ENCODE results near the gene TRAPPC10. TPM values are rescaled to one million over a fixed set of nuclear protein-coding genes. Genes with fewer than 3 reads are reported as not detected.
"Not testable (repeated sequence)": the region's sequence is repeated elsewhere in the genome, so short reads cannot be mapped to it uniquely, and the experiment has no call there.

The TRAPPC10 gene
- total RNA-seq, 4 donors from 2014 or later = 27.7 to 53.8 (median 38.4) TPM

DNA sequence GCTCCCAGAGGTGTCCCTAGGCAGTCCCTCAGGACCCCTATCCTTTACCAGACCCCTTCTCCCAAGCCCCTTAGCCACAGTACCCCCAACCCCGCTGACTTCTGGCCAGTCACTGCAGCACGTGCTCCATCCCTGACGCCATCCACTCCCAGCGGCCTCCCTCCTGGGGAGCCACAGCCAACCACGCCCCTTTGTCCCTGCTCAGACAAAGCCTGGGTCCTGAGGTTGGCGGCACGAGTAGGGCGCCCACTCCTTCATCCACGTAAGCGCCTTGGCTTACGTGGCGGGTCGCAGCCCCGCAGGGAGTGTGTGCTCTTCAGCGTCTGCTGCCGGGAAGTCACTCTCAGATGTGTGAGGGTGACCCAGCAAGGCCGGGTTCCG is 128.4 kb downstream of the TRAPPC10 start:
- WGBS, 2 donors = no CpG with 5 or more reads among the region's 18 CpGs
- H3K27ac ChIP-seq; DNase-seq (ENCODE audit: low spot score in 2 of 2); H3K36me3 ChIP-seq; H3K9me3 ChIP-seq; H3K4me1 ChIP-seq; H3K27me3 ChIP-seq; H3K4me3 ChIP-seq: not testable (repeated sequence)

GRCh38 chr21:44142470-44142869 is 130.4 kb downstream of the TRAPPC10 start:
- not testable (repeated sequence) for H3K4me1 ChIP-seq; H3K9me3 ChIP-seq; DNase-seq (ENCODE audit: low spot score in 2 of 2); H3K27me3 ChIP-seq; H3K36me3 ChIP-seq; H3K4me3 ChIP-seq; H3K27ac ChIP-seq
- WGBS, 2 donors = no CpG with 5 or more reads among the region's 10 CpGs

GRCh38 chr21:44143380-44143779 is 131.3 kb downstream of the TRAPPC10 start:
- not testable (repeated sequence) for H3K27me3 ChIP-seq; H3K27ac ChIP-seq; H3K36me3 ChIP-seq; H3K4me3 ChIP-seq; H3K4me1 ChIP-seq; H3K9me3 ChIP-seq; DNase-seq (ENCODE audit: low spot score in 2 of 2)
- WGBS, 2 donors = no CpG with 5 or more reads among the region's 17 CpGs

GRCh38 chr21:44143996-44144395 is 131.9 kb downstream of the TRAPPC10 start:
- not testable (repeated sequence) for H3K27ac ChIP-seq; DNase-seq (ENCODE audit: low spot score in 2 of 2)

GRCh38 chr21:44144784-44145602 is 132.9 kb downstream of the TRAPPC10 start:
- not testable (repeated sequence) for H3K27me3 ChIP-seq; H3K4me1 ChIP-seq; H3K4me3 ChIP-seq; H3K36me3 ChIP-seq; H3K9me3 ChIP-seq; H3K27ac ChIP-seq; DNase-seq (ENCODE audit: low spot score in 2 of 2)
- no CpG with 5 or more reads among the region's 22 CpGs for WGBS, 2 donors

More at GRCh38 chr21:44143996-44144395, 131.9 kb downstream of the TRAPPC10 start:
- H3K36me3 ChIP-seq, H3K4me3 ChIP-seq, H3K27me3 ChIP-seq, H3K4me1 ChIP-seq, H3K9me3 ChIP-seq: not testable (repeated sequence)
- WGBS, 2 donors = no CpG with 5 or more reads among the region's 8 CpGs

GRCh38 chr21:44145616-44146015 is 133.5 kb downstream of the TRAPPC10 start:
- H3K4me1 ChIP-seq; H3K27ac ChIP-seq; H3K9me3 ChIP-seq; H3K4me3 ChIP-seq; H3K36me3 ChIP-seq; H3K27me3 ChIP-seq; DNase-seq (ENCODE audit: low spot score in 2 of 2): not testable (repeated sequence)
- no CpG with 5 or more reads among the region's 12 CpGs for WGBS, 2 donors

- not testable (repeated sequence) for H3K4me1 ChIP-seq
Measured at GRCh38 chr21:44147108-44147507, 135.0 kb downstream of the TRAPPC10 start.

GRCh38 chr21:44150255-44150654 is 138.1 kb downstream of the TRAPPC10 start:
- not testable (repeated sequence) for H3K36me3 ChIP-seq; H3K4me1 ChIP-seq; H3K27me3 ChIP-seq; H3K4me3 ChIP-seq; H3K9me3 ChIP-seq; DNase-seq (ENCODE audit: low spot score in 2 of 2); H3K27ac ChIP-seq
- no CpG with 5 or more reads among the region's 10 CpGs for WGBS, 2 donors

More at GRCh38 chr21:44147108-44147507, 135.0 kb downstream of the TRAPPC10 start:
- not testable (repeated sequence) for H3K36me3 ChIP-seq; H3K27ac ChIP-seq; H3K9me3 ChIP-seq; DNase-seq (ENCODE audit: low spot score in 2 of 2); H3K4me3 ChIP-seq; H3K27me3 ChIP-seq
- no CpG with 5 or more reads among the region's 8 CpGs for WGBS, 2 donors

DNA sequence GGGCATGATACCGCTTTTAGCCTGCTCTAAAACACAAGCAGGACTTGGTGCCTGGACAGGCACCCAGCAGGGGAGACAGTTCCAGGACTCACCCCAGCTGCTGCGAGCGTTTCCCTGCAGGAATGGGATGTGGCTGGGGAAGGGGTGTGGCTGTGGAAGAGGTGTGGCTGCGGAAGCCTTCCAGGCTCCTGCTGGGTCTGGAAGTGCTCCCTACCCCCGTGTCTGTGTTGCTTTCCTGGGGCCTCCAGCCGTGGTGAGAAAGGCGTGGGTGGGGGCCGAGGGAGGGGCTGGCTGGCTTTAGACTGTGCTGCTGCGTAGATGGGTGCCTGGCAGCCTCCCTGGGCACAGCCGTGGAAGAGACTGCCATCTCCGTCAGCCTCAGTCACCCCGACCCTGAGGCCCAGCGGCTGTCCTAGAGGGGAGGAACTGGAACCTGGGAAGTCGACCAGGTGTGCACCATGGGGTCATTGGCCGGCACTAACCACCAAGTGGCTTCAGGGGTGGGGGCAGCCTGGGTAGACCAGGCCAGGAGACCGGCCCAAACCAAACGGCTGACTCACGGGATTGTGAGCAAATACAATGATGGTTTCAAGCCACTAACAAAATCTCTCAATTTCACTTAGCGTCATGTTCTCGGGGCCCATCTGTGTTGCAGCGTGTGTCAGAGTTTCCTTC is 141.2 kb downstream of the TRAPPC10 start:
- DNase-seq (ENCODE audit: low spot score in 2 of 2); H3K4me1 ChIP-seq; H3K27ac ChIP-seq; H3K4me3 ChIP-seq; H3K36me3 ChIP-seq; H3K9me3 ChIP-seq; H3K27me3 ChIP-seq: not testable (repeated sequence)
- no CpG with 5 or more reads among the region's 21 CpGs for WGBS, 2 donors

GRCh38 chr21:44153889-44154228 is 141.8 kb downstream of the TRAPPC10 start:
- DNase-seq (ENCODE audit: low spot score in 2 of 2) = peak in 1 of 2 donors; percentile 4
- H3K9me3 ChIP-seq, H3K4me1 ChIP-seq, H3K36me3 ChIP-seq, H3K27ac ChIP-seq, H3K4me3 ChIP-seq, H3K27me3 ChIP-seq: not testable (repeated sequence)
- WGBS, 2 donors = no CpG with 5 or more reads among the region's 17 CpGs

DNA sequence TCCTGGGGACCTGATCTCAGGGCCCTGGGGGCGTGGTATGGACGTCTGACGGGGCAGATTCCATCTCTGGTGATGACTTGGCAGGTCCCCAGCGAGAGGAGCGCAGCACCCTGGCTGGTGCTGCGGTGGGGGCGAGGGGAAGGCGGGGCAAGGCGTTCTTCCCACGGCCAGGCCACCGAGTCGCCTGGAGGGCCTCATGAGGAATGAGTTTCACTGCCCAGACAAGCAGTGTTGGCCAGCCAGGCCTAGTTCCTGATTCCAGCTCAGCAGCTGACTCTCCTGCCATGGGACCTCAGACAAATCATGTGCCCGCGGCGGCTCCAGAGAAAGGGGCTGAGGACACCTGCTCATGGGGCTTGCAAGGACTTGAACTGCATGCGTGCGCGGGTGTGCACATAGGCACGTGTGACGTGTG is 142.7 kb downstream of the TRAPPC10 start:
- not testable (repeated sequence) for H3K27me3 ChIP-seq; H3K4me3 ChIP-seq; H3K4me1 ChIP-seq; H3K36me3 ChIP-seq; H3K27ac ChIP-seq; H3K9me3 ChIP-seq; DNase-seq (ENCODE audit: low spot score in 2 of 2)
- no CpG with 5 or more reads among the region's 20 CpGs for WGBS, 2 donors

DNA sequence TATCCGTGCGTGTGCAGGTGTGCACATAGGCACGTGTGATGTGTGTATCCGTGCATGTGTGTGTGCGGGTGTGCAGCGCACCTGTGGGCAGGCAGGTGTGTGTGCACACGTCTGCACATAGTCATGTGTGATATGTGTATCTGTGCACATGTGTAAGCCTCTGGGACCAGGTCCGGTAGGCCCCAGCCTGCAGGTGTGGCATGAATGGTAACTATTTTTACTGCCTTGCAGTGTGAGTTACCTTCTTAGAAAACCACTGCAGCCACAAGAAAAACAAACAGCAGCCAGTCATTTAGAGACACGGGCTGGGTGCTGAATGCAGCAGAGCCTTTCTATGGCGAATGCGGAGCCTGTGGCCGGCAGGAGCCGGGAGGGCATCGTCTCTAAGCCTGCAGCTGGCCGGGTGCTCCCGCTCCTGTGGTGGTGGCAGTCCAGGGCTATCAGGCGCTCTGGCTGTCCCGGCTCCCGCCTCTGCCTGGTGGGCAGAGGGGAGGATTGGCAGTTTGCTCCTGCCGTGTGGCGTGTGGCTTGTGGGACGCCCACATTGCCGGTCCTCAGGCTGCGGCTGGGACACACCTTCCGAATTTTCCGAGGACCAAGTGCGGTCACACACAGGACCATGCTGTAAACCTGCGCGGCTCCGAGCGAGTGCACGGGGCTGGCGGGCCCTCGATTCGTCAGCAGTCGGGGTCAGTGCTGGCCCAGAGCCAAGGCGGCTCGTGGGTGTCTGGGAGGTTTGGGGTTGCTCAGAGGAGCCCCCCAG is 143.3 kb downstream of the TRAPPC10 start:
- H3K4me3 ChIP-seq; H3K27me3 ChIP-seq; H3K4me1 ChIP-seq; H3K36me3 ChIP-seq; DNase-seq (ENCODE audit: low spot score in 2 of 2); H3K27ac ChIP-seq; H3K9me3 ChIP-seq: not testable (repeated sequence)
- no CpG with 5 or more reads among the region's 38 CpGs for WGBS, 2 donors

DNA sequence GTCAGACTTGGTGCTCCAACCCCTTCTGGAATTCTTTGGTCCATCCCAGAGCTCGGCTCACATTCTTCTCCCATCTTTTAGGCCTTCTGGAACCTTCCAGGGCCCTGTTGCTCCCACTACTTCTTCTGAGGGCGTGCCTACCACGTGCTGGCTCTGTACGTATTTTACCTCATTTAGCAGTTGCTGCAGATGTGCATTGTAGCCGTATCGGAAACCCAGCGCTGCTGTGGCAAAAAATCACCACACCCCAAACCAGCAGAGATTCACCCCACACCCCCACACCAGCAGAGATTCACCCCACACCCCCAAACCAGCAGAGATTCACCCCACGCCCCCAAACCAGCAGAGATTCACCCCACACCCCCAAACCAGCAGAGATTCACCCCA is 143.9 kb downstream of the TRAPPC10 start:
- not testable (repeated sequence) for H3K36me3 ChIP-seq; H3K9me3 ChIP-seq; H3K27ac ChIP-seq; H3K4me1 ChIP-seq; H3K27me3 ChIP-seq; DNase-seq (ENCODE audit: low spot score in 2 of 2); H3K4me3 ChIP-seq
- no CpG with 5 or more reads among the region's 8 CpGs for WGBS, 2 donors
